WTC11 (cell line): Measurements from ENCODE around the gene NR4A3.

Experiments
- ATF1 ChIP-seq: sonication (generic); formaldehyde crosslinking; IDR thresholded peaks from 2 replicates; pipeline ENCODE4 v1.8.1; 2023; ENCODE audit warnings: mild to moderate bottlenecking, moderate library complexity, missing genetic modification reagents
- ATF3 ChIP-seq: sonication (generic); formaldehyde crosslinking; conservative IDR thresholded peaks from 2 replicates; pipeline ENCODE4 v1.8.1; 2022; ENCODE audit warnings: mild to moderate bottlenecking, missing genetic modification reagents
- CTCF ChIP-seq: fragments of 200-600 bp; IDR thresholded peaks from 2 replicates; pipeline ENCODE4 v1.8.0; 2022; ENCODE audit warnings: antibody characterized with exemption
- E2F5 ChIP-seq: sonication (generic); formaldehyde crosslinking; IDR thresholded peaks from 2 replicates; pipeline ENCODE4 v1.8.1; 2022; ENCODE audit warnings: mild to moderate bottlenecking, moderate library complexity, missing genetic modification reagents
- ETV6 ChIP-seq: sonication (generic); formaldehyde crosslinking; IDR thresholded peaks from 2 replicates; pipeline ENCODE4 v1.8.1; 2022; ENCODE audit warnings: mild to moderate bottlenecking, missing genetic modification reagents
- JUN ChIP-seq: sonication (generic); formaldehyde crosslinking; IDR thresholded peaks from 2 replicates; pipeline ENCODE4 v1.8.0; 2023; ENCODE audit warnings: mild to moderate bottlenecking, missing genetic modification reagents
- MAX ChIP-seq: sonication (generic); formaldehyde crosslinking; IDR thresholded peaks from 2 replicates; pipeline ENCODE4 v1.8.0; 2022; ENCODE audit warnings: mild to moderate bottlenecking, missing genetic modification reagents
- NR1H2 ChIP-seq: sonication (generic); formaldehyde crosslinking; IDR thresholded peaks from 2 replicates; pipeline ENCODE4 v1.9.0; 2021; ENCODE audit warnings: mild to moderate bottlenecking, moderate library complexity, missing genetic modification reagents
- SP1 ChIP-seq: sonication (generic); formaldehyde crosslinking; conservative IDR thresholded peaks from 2 replicates; pipeline ENCODE4 v1.8.1; 2022; ENCODE audit warnings: missing genetic modification reagents
- TEAD4 ChIP-seq: sonication (generic); formaldehyde crosslinking; IDR thresholded peaks from 2 replicates; pipeline ENCODE4 v1.8.0; 2022; ENCODE audit warnings: mild to moderate bottlenecking, missing genetic modification reagents

GRCh38 chr9:99889120-99889519 lies 67.4 kb downstream of the NR4A3 start:
- TF ChIP-seq CTCF (no peak), MAX (CRISPR knock-in tag) (no peak), E2F5 (CRISPR knock-in tag) (no peak), ATF1 (CRISPR knock-in tag) (no peak), JUN (no peak), ATF3 (CRISPR knock-in tag) (no peak), TEAD4 (CRISPR knock-in tag) (no peak), ETV6 (CRISPR knock-in tag) (no peak), SP1 (CRISPR knock-in tag) (no peak), NR1H2 (no peak)
